H1 (cell line): ENCODE data around the gene UBA6. TPM values are rescaled to one million over a fixed set of nuclear protein-coding genes. Genes with fewer than 3 reads are reported as not detected.

Experiments
- CTCF ChIA-PET: fragments of 300-600 bp; sonication (Branson Sonifier 250); formaldehyde crosslinking; loops from one replicate; lab custom pipeline; 2021; ENCODE audit not compliant: partially characterized antibody; lab: Charles Lee
- POLR2A ChIA-PET: fragments of 300-600 bp; sonication (Branson Sonifier 250); formaldehyde crosslinking; loops from one replicate; lab custom pipeline; 2021; ENCODE audit warnings: inconsistent platforms; ENCODE audit not compliant: partially characterized antibody; lab: Charles Lee
- DNase-seq, 2 experiments: peaks; one replicate each; pipeline versions ENCODE4 v3.0.0 to v3.0.0-alpha.2; 2010 to 2022; ENCODE audit warnings: low spot score in 2 of 2, low read depth in 1 of 2, mixed read lengths in 1 of 2
- FAIRE-seq: peaks from 2 replicates; lab custom pipeline; 2011; peaks lifted over from hg19 to GRCh38; lab: Jason Lieb, UNC
- H2AFZ ChIP-seq: 2 replicates; pipeline ENCODE4 v1.8.1; 2012; ENCODE audit warnings: low read length, inconsistent platforms
- H2AK5ac ChIP-seq: 2 replicates; pipeline ENCODE4 v1.6.1; 2013; ENCODE audit warnings: low read depth, low read length
- H2BK120ac ChIP-seq: replicated peaks from 2 replicates; pipeline ENCODE3; 2013; ENCODE audit warnings: low read depth, low read length, inconsistent platforms
- H2BK12ac ChIP-seq: 2 replicates; pipeline ENCODE4 v1.6.1; 2013; ENCODE audit warnings: low read depth, low read length
- H2BK15ac ChIP-seq: 2 replicates; pipeline ENCODE4 v1.6.1; 2013; ENCODE audit warnings: low read length
- H2BK20ac ChIP-seq: 2 replicates; pipeline ENCODE4 v1.6.1; 2013; ENCODE audit warnings: low read length
- H2BK5ac ChIP-seq: 2 replicates; pipeline ENCODE4 v1.6.1; 2013; ENCODE audit warnings: low read depth, low read length
- H3K14ac ChIP-seq: 2 replicates; pipeline ENCODE4 v1.6.1; 2013; ENCODE audit warnings: inconsistent platforms; ENCODE audit not compliant: insufficient read length
- H3K18ac ChIP-seq: 2 replicates; pipeline ENCODE4 v1.6.1; 2013; ENCODE audit warnings: low read length; ENCODE audit errors: extremely low read depth
- H3K23ac ChIP-seq: 2 replicates; pipeline ENCODE4 v1.6.1; 2013; ENCODE audit warnings: inconsistent platforms; ENCODE audit not compliant: insufficient read length
- H3K23me2 ChIP-seq: 2 replicates; pipeline ENCODE4 v1.6.1; 2013; ENCODE audit warnings: low read depth, low read length
- H3K27ac ChIP-seq: 2 replicates; pipeline ENCODE4 v1.6.1; 2011; ENCODE audit warnings: low read depth, low read length, inconsistent platforms
- H3K27me3 ChIP-seq, 4 experiments: replicated peaks in 1 of 4; 1 replicate in 1 of 4; 2 replicates in 3 of 4; pipeline versions ENCODE4 v1.6.1 to v1.8.1; 2011 to 2013; ENCODE audit warnings: low read length in 3 of 4, mild to moderate bottlenecking in 3 of 4, inconsistent platforms in 2 of 4, mixed read lengths in 2 of 4, moderate library complexity in 1 of 4; ENCODE audit not compliant: control insufficient read depth in 3 of 4, insufficient read depth in 3 of 4; ENCODE audit errors: extremely low read depth in 1 of 4
- H3K36me3 ChIP-seq, 4 experiments: 2 replicates each; pipeline versions ENCODE4 v1.6.1 to v1.8.1; 2011 to 2013; ENCODE audit warnings: mild to moderate bottlenecking in 4 of 4, low read length in 3 of 4, moderate library complexity in 2 of 4, control low read depth in 1 of 4, inconsistent platforms in 1 of 4; ENCODE audit not compliant: insufficient read depth in 4 of 4, control insufficient read depth in 2 of 4
- H3K4ac ChIP-seq: replicated peaks from 2 replicates; pipeline ENCODE3; 2013; ENCODE audit warnings: low read length, low read depth, mixed read lengths, inconsistent platforms; ENCODE audit not compliant: insufficient read length
- H3K4me1 ChIP-seq, 4 experiments: replicated peaks in 1 of 4; 1 replicate in 1 of 4; 2 replicates in 3 of 4; pipeline versions ENCODE4 v1.6.1 to v1.8.1; 2011 to 2013; ENCODE audit warnings: low read length in 3 of 4, inconsistent platforms in 2 of 4, mixed read lengths in 1 of 4; ENCODE audit not compliant: insufficient read depth in 4 of 4, control insufficient read depth in 3 of 4
- H3K4me2 ChIP-seq, 2 experiments: 2 replicates each; pipeline versions ENCODE4 v1.6.1 to v1.8.1; 2011 to 2013; ENCODE audit warnings: low read depth in 2 of 2, low read length in 2 of 2, control low read depth in 1 of 2, inconsistent platforms in 1 of 2, mild to moderate bottlenecking in 1 of 2; ENCODE audit not compliant: insufficient read depth in 1 of 2
- H3K4me3 ChIP-seq, 4 experiments: fragments of 200-600, 300-600 bp in 1 of 4; sonication (generic), shearing (Covaris generic), sonication (Bioruptor Twin) in 1 of 4; 2 replicates each; pipeline versions ENCODE4 v1.5.1 to v1.8.1; 2011 to 2016; ENCODE audit warnings: low read length in 4 of 4, low read depth in 3 of 4, control low read depth in 2 of 4, inconsistent platforms in 2 of 4, mild to moderate bottlenecking in 2 of 4, mixed read lengths in 1 of 4, moderate library complexity in 1 of 4; ENCODE audit not compliant: insufficient read depth in 2 of 4; ENCODE audit errors: extremely low read depth in 1 of 4
- H3K56ac ChIP-seq: replicated peaks from 2 replicates; pipeline ENCODE3; 2013; ENCODE audit warnings: low read depth, mild to moderate bottlenecking, mixed read lengths, low read length, inconsistent platforms; ENCODE audit not compliant: insufficient read length
- H3K79me1 ChIP-seq: 2 replicates; pipeline ENCODE4 v1.6.1; 2013; ENCODE audit warnings: low read depth, low read length, control low read depth
- H3K79me2 ChIP-seq, 2 experiments: 2 replicates each; pipeline versions ENCODE4 v1.6.1 to v1.8.1; 2012 to 2013; ENCODE audit warnings: low read length in 2 of 2, mild to moderate bottlenecking in 2 of 2, inconsistent platforms in 1 of 2; ENCODE audit not compliant: insufficient read depth in 2 of 2, control insufficient read depth in 1 of 2
- H3K9ac ChIP-seq, 4 experiments: replicated peaks in 1 of 4; 1 replicate in 1 of 4; 2 replicates in 3 of 4; pipeline versions ENCODE4 v1.6.1 to v1.8.1; 2011 to 2013; ENCODE audit warnings: low read depth in 3 of 4, low read length in 3 of 4, control low read depth in 2 of 4, mild to moderate bottlenecking in 2 of 4, moderate library complexity in 2 of 4, inconsistent platforms in 1 of 4; ENCODE audit errors: extremely low read depth in 1 of 4
- H3K9me3 ChIP-seq, 2 experiments: 2 replicates each; pipeline versions ENCODE4 v1.6.1 to v1.8.1; 2012 to 2013; ENCODE audit warnings: mild to moderate bottlenecking in 2 of 2, moderate library complexity in 2 of 2, control low read depth in 1 of 2, inconsistent platforms in 1 of 2, low read depth in 1 of 2, low read length in 1 of 2, mixed read lengths in 1 of 2; ENCODE audit not compliant: insufficient read depth in 2 of 2
- H4K20me1 ChIP-seq, 2 experiments: replicated peaks in 1 of 2; 2 replicates each; pipeline versions ENCODE3 to v1.8.1; 2011 to 2013; ENCODE audit warnings: inconsistent platforms in 2 of 2, low read length in 2 of 2, mild to moderate bottlenecking in 1 of 2; ENCODE audit not compliant: insufficient read depth in 2 of 2, control insufficient read depth in 1 of 2
- H4K5ac ChIP-seq: 2 replicates; pipeline ENCODE4 v1.6.1; 2013; ENCODE audit warnings: low read length, low read depth, mixed read lengths, inconsistent platforms; ENCODE audit not compliant: insufficient read length
- H4K8ac ChIP-seq: 2 replicates; pipeline ENCODE4 v1.8.0; 2013; ENCODE audit warnings: mild to moderate bottlenecking, moderate library complexity, low read length, inconsistent platforms; ENCODE audit not compliant: insufficient read depth; ENCODE audit errors: extremely low read depth
- H4K91ac ChIP-seq: replicated peaks from 2 replicates; pipeline ENCODE3; 2013; ENCODE audit warnings: low read length, mixed read lengths, inconsistent platforms; ENCODE audit not compliant: insufficient read length
- ASH2L ChIP-seq: fragments of 200-600, 300-600 bp; sonication (generic); IDR thresholded peaks from one replicate; pipeline ENCODE4 v1.7.1; 2017; ENCODE audit warnings: low read length
- CTCF ChIP-seq, 3 experiments: IDR thresholded peaks; 1 replicate in 2 of 3; 2 replicates in 1 of 3; pipeline versions ENCODE4 v1.5.1 to v1.6.1; 2011; ENCODE audit warnings: low read length in 3 of 3, mild to moderate bottlenecking in 3 of 3, inconsistent platforms in 2 of 3, low read depth in 1 of 3, moderate library complexity in 1 of 3; ENCODE audit not compliant: insufficient read depth in 1 of 3; ENCODE audit errors: control extremely low read depth in 1 of 3
- E2F6 ChIP-seq: IDR thresholded peaks from 2 replicates; pipeline ENCODE4 v1.6.1; 2012; ENCODE audit warnings: inconsistent platforms
- RBBP5 ChIP-seq: IDR thresholded peaks from 2 replicates; pipeline ENCODE4 v1.7.1; 2012; ENCODE audit warnings: low read depth, mild to moderate bottlenecking, inconsistent platforms, low read length, moderate library complexity, borderline replicate concordance
- RFX5 ChIP-seq: IDR thresholded peaks from 2 replicates; pipeline ENCODE4 v1.6.1; 2011; ENCODE audit warnings: low read depth, low read length, improper control_type of control experiment, borderline replicate concordance
- SAP30 ChIP-seq: fragments of 300-600 bp; sonication (generic); IDR thresholded peaks from 2 replicates; pipeline ENCODE4 v1.7.1; 2012; ENCODE audit warnings: low read length, moderate library complexity, mild to moderate bottlenecking, inconsistent platforms; ENCODE audit not compliant: insufficient read depth, insufficient replicate concordance
- USF2 ChIP-seq: IDR thresholded peaks from 2 replicates; pipeline ENCODE4 v1.6.1; 2011; ENCODE audit warnings: low read length, improper control_type of control experiment
- WGBS, 2 experiments: shearing (Covaris generic) in 1 of 2; methylation state at CpG; one replicate each; pipeline versions ENCODE4 v1.1.6 to v1.1.7; 2013 to 2015; ENCODE audit warnings: low lambda C conversion rate in 2 of 2, mixed read lengths in 2 of 2, inconsistent platforms in 1 of 2, low coverage in 1 of 2, missing lambda C conversion rate in 1 of 2; ENCODE audit not compliant: insufficient replicate concordance in 2 of 2, insufficient coverage in 1 of 2, insufficient read length in 1 of 2; ENCODE audit errors: extremely low coverage in 1 of 2, missing lambda C conversion rate in 1 of 2; 5-methylcytosine and 5-hydroxymethylcytosine counted together
- polyA plus RNA-seq, 7 experiments: library from polyadenylated mRNA; depleted of rRNA in 3 of 7; stranded (reverse) in 5 of 7; unstranded in 2 of 7; fragments of >200 nt in 5 of 7; fragments of 200-250 nt in 2 of 7; gene quantifications; 1 replicate in 5 of 7; 2 replicates in 1 of 7; 4 replicates in 1 of 7; pipeline versions ENCODE4 v1.2.1 to v1.2.3, GENCODE V29; 2011 to 2013; ENCODE audit warnings: missing spikeins in 2 of 7, mixed read lengths in 2 of 7
- total RNA-seq: library from RNA; stranded (reverse); fragmentation: NEBNext Ultra II Directional; extraction: Animal tissue kit (Norgen Biotek cat#: 25700); gene quantifications from 2 replicates; pipeline ENCODE4 v1.2.1, GENCODE V29; 2021

Gene UBA6
- total and polyA plus RNA-seq, 2 of the 8 experiments (the other 6 are each of a cell fraction or from before 2014, with no cell fraction given): 17.4 to 74.3 TPM

GRCh38 chr4:67719953-67720617, 19.1 kb upstream of the UBA6 start:
- ChIA-PET CTCF (no interaction called here), POLR2A (interaction anchor here (1.0 to 1.7 kb wide), 2 partner anchors 9 to 177 kb away, joined by 3 to 8 read pairs; no protein-coding TSS in a partner anchor)
- Histone ChIP-seq H3K4me2 (no peak overlapping the region), H4K20me1 (no peaks in the 10 kb centered on the region), H2AFZ (no peak overlapping the region), H3K23me2 (no peaks in the 10 kb centered on the region), H3K9me3 (no peaks in the 10 kb centered on the region; a peak in 1 of 4 replicates), H2BK12ac (0 out of 2 replicates have a peak overlapping the region, but pooled peaks have one; percentile 43), H3K56ac (no peak overlapping the region), H3K36me3 (no peaks in the 10 kb centered on the region; a peak in 1 of 8 replicates), H2BK15ac (no peak overlapping the region), H4K8ac (no peak overlapping the region), H2BK120ac (no peak overlapping the region), H3K27me3 (no peaks in the 10 kb centered on the region), H2AK5ac (no peak overlapping the region), H3K4me1 (peaks cover 0 to 10% (median 3%) of the 10 kb centered on the region in 4 experiments; a peak in 3 of 7 replicates), H3K18ac (no peak overlapping the region), H2BK5ac (no peak overlapping the region), H3K79me1 (no peaks in the 10 kb centered on the region; the same call in 1 of the 2 replicates), H3K9ac (no peak overlapping the region), H3K14ac (no peak overlapping the region), H2BK20ac (no peak overlapping the region), H3K79me2 (no peaks in the 10 kb centered on the region; a peak in 1 of 4 replicates), H3K23ac (no peak overlapping the region), H3K4me3 (no peak overlapping the region), H4K91ac (no peak overlapping the region), H3K27ac (no peak overlapping the region), H3K4ac (no peak overlapping the region), H4K5ac (no peak overlapping the region)
- FAIRE-seq (no peak), DNase-seq (no peak)
- 88% methylated on average over 3 of the region's 3 CpGs; no CpG with 5 or more reads in 1 of the 2 experiments for WGBS, 2 experiments
- TF ChIP-seq ASH2L (no peak), RFX5 (no peak), CTCF (IDR thresholded peaks at IDR 0.05; ENCODE audit: control extremely low read depth in 1 of 3, insufficient read depth in 1 of 3, low read depth in 1 of 3, low read length in 3 of 3) (no peak), USF2 (no peak), SAP30 (no peak), RBBP5 (no peak), E2F6 (no peak)
